ENCODE data around the gene DIP2B.

DIP2B gene

DNA sequence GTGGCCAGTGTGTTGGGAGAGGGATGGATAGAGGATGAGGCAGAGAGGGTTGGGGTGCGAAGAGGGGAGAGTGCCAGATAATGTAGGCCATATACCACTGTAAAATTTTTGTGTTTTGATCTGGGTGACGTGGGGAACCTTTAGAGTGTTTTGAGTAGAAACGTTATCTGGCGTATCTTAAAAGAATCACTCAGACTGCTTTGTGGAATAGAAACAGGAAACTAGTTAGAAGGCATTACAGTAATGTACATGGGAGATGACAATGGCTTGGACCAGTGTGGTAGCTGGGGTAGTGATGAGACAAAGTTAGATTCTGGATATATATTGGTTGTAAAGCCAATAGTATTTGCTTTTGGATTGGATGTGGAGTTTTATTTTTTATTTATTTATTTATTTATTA is 279.7 kb downstream of the DIP2B start:
- Histone ChIP-seq H3K79me2 (ENCODE audit: insufficient read depth, low read length) (peaks cover 15% of the 10 kb centered on the region; the same call in 1 of the 2 replicates), H3K9me2 (replicated peaks; ENCODE audit: insufficient read depth, low read length) (no peaks in the 10 kb centered on the region), H3K9ac (ENCODE audit: low read length) (no peak overlapping the region), H2AFZ (ENCODE audit: low read depth, low read length, severe bottlenecking) (no peak overlapping the region), H3K27ac (ENCODE audit: low read depth, low read length) (no peak overlapping the region), H3K27me3 (ENCODE audit: low read length) (no peaks in the 10 kb centered on the region), H3F3A (ENCODE audit: insufficient read depth) (no peaks in the 10 kb centered on the region), H3K4me3 (ENCODE audit: insufficient read depth, low read length, poor library complexity, severe bottlenecking) (no peak overlapping the region), H3K4me2 (ENCODE audit: low read depth, low read length, poor library complexity, severe bottlenecking) (no peak overlapping the region), H4K20me1 (ENCODE audit: low read depth, low read length) (no peaks in the 10 kb centered on the region; the same call in 1 of the 2 replicates), H3K9me3 (ENCODE audit: insufficient read depth, low read length) (no peaks in the 10 kb centered on the region), H3K36me3 (ENCODE audit: low read length) (peaks cover 8% of the 10 kb centered on the region; the same call in 1 of the 2 replicates)
- no peak for TF ChIP-seq EZH2phosphoT487 (conservative IDR thresholded peaks at IDR 0.05; ENCODE audit: low read length)
- TF ChIP-seq, protein P1, sequence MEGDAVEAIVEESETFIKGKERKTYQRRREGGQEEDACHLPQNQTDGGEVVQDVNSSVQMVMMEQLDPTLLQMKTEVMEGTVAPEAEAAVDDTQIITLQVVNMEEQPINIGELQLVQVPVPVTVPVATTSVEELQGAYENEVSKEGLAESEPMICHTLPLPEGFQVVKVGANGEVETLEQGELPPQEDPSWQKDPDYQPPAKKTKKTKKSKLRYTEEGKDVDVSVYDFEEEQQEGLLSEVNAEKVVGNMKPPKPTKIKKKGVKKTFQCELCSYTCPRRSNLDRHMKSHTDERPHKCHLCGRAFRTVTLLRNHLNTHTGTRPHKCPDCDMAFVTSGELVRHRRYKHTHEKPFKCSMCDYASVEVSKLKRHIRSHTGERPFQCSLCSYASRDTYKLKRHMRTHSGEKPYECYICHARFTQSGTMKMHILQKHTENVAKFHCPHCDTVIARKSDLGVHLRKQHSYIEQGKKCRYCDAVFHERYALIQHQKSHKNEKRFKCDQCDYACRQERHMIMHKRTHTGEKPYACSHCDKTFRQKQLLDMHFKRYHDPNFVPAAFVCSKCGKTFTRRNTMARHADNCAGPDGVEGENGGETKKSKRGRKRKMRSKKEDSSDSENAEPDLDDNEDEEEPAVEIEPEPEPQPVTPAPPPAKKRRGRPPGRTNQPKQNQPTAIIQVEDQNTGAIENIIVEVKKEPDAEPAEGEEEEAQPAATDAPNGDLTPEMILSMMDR (IDR thresholded peaks at IDR 0.05; ENCODE audit: insufficient read depth, low read length, poor library complexity, severe bottlenecking) = no peak

- no peak overlapping the region for H2AFZ ChIP-seq (ENCODE audit: low read depth, low read length, severe bottlenecking)
- no peaks in the 10 kb centered on the region for H3K9me3 ChIP-seq (ENCODE audit: insufficient read depth, low read length)
- H3K9ac ChIP-seq (ENCODE audit: low read length) = no peak overlapping the region
- TF ChIP-seq, protein P1 (IDR thresholded peaks at IDR 0.05; ENCODE audit: insufficient read depth, low read length, poor library complexity, severe bottlenecking) = no peak
- TF ChIP-seq EZH2phosphoT487 (conservative IDR thresholded peaks at IDR 0.05; ENCODE audit: low read length) = no peak
- no peak overlapping the region for H3K4me2 ChIP-seq (ENCODE audit: low read depth, low read length, poor library complexity, severe bottlenecking)
- H3F3A ChIP-seq (ENCODE audit: insufficient read depth) = no peaks in the 10 kb centered on the region
- H3K27ac ChIP-seq (ENCODE audit: low read depth, low read length) = no peak overlapping the region
- H3K36me3 ChIP-seq (ENCODE audit: low read length) = peaks cover 8% of the 10 kb centered on the region; the same call in 1 of the 2 replicates
- H3K9me2 ChIP-seq (replicated peaks; ENCODE audit: insufficient read depth, low read length) = no peaks in the 10 kb centered on the region
- H3K4me3 ChIP-seq (ENCODE audit: insufficient read depth, low read length, poor library complexity, severe bottlenecking) = no peak overlapping the region
- H3K79me2 ChIP-seq (ENCODE audit: insufficient read depth, low read length) = 0 out of 2 replicates have a peak, but pooled peaks cover 8% of the 10 kb centered on the region
- no peaks in the 10 kb centered on the region for H3K27me3 ChIP-seq (ENCODE audit: low read length)
- H4K20me1 ChIP-seq (ENCODE audit: low read depth, low read length) = no peaks in the 10 kb centered on the region; the same call in 1 of the 2 replicates
Measured at GRCh38 chr12:50785406-50786001, 280.7 kb downstream of the DIP2B start.

DNA sequence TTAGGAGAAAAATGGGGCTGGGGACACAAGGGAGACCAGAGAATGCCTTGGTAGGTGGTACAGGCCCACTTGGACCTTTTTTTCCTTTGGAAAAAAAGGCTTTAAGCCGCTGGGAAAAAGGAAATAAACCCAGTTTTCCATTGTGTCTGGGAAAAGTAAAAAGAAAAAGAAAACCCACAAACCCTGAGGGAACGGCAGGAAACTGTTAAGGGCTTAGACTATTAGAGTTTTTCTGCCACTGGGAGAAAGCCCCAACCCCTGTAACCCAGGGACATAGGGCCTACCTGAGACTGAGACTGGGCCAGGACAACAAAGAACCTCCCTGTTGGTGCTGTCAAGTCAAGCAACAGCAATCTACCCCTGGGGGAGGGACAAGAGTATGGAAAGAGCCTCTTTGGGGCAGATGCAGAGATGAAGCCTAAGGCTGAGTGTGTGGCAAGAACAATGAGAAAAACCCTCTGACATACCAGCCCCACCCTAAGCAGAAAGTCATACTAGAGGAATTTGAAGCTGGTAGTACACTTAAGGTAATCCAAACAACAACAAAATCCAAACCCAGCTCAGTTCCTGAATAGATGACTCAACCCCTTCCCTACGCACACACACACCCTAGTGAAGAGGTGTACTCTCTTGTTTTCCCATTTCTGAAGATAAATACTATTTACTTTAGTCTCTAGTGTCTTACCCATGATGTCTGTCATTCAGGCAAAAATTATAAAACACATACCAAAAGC is 281.9 kb downstream of the DIP2B start:
- Histone ChIP-seq H3K27ac (ENCODE audit: low read depth, low read length) (no peak overlapping the region), H4K20me1 (ENCODE audit: low read depth, low read length) (no peaks in the 10 kb centered on the region; the same call in 1 of the 2 replicates), H3K9me3 (ENCODE audit: insufficient read depth, low read length) (no peaks in the 10 kb centered on the region), H3F3A (ENCODE audit: insufficient read depth) (no peaks in the 10 kb centered on the region), H3K4me2 (ENCODE audit: low read depth, low read length, poor library complexity, severe bottlenecking) (no peak overlapping the region), H2AFZ (ENCODE audit: low read depth, low read length, severe bottlenecking) (no peak overlapping the region), H3K9ac (ENCODE audit: low read length) (no peak overlapping the region), H3K4me3 (ENCODE audit: insufficient read depth, low read length, poor library complexity, severe bottlenecking) (no peak overlapping the region), H3K36me3 (ENCODE audit: low read length) (0 out of 2 replicates have a peak, but pooled peaks cover 3% of the 10 kb centered on the region), H3K9me2 (replicated peaks; ENCODE audit: insufficient read depth, low read length) (no peaks in the 10 kb centered on the region), H3K27me3 (ENCODE audit: low read length) (no peaks in the 10 kb centered on the region), H3K79me2 (ENCODE audit: insufficient read depth, low read length) (0 out of 2 replicates have a peak, but pooled peaks cover 8% of the 10 kb centered on the region)
- TF ChIP-seq EZH2phosphoT487 (conservative IDR thresholded peaks at IDR 0.05; ENCODE audit: low read length) = no peak
- TF ChIP-seq, protein P1 (IDR thresholded peaks at IDR 0.05; ENCODE audit: insufficient read depth, low read length, poor library complexity, severe bottlenecking) = no peak

All from SU-DHL-6 (cell line).